ENCODE measurements around the gene MLST8.

The MLST8 gene

GRCh38 chr16:2208772-2209171 is 3.5 kb downstream of the MLST8 start:
- no peak for DNase-seq (ENCODE audit: low spot score)

DNA sequence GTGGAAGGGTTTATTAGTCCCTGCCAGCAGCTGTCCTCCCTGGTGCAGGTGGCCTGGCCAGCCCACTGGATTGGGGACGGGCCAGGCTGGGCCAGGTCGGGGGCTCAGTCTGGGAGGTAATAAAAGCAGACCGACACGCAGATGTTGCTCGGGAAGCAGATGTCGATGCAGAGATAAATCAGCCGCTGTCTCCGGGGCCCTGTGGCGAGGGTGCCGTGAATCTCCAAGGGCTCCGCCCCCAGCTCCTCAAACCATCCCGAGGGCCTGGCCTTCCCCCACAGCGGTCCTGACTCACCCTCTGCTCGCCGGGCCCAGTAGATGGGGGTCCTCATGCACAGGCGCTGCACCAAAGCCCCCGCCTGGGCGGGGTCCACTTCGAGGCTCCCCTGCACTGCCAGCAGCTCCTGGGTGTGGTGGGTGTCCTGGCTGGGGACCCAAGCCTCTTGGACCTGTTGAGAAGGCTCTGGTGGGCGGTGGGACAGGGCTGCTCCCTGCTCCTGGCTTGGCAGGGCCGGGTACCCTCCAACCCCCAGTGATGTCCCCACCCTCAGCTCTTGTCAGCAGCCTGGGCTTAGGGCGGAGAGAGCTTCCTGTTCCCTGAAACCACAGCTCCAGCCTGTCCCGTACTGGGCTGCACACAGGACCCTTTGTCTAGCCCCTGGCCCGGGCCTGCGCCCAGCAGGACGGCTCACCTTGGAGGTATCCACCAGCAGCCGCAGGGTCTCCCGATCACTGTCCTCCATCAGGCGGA is 4.2 kb downstream of the MLST8 start:
- DNase-seq (ENCODE audit: low spot score): no peak

DNA sequence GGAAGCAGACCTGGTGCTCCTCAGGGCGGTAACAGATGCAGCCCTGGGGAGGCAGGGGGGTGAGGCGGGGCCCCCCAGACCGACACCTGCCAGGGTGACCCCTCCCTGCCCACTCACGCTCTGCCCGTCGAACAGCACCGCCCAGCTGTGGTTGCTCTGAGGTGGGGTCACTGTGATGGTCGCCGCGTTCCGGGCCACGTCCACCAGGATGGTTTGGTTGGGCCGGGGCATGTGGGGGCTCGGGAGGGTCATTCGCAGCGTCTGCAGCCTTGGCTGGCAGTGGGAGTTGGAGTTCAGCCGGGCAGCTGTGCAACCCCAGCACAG is 4.7 kb downstream of the MLST8 start:
- DNase-seq (ENCODE audit: low spot score): no peak

GRCh38 chr16:2210386-2211365 is 5.4 kb downstream of the MLST8 start, which contains the start of gene BRICD5:
Gene BRICD5, minus strand, starts transcription at chr16:2210863. Its CDS starts 30 bp downstream, at chr16:2210833.
- no peak for DNase-seq (ENCODE audit: low spot score)

- no peak for DNase-seq (ENCODE audit: low spot score)
Measured at GRCh38 chr16:2211923-2212347, 6.7 kb downstream of the MLST8 start.

- no peak for DNase-seq (ENCODE audit: low spot score)
Measured at GRCh38 chr16:2212362-2213324, 7.4 kb downstream of the MLST8 start.

DNA sequence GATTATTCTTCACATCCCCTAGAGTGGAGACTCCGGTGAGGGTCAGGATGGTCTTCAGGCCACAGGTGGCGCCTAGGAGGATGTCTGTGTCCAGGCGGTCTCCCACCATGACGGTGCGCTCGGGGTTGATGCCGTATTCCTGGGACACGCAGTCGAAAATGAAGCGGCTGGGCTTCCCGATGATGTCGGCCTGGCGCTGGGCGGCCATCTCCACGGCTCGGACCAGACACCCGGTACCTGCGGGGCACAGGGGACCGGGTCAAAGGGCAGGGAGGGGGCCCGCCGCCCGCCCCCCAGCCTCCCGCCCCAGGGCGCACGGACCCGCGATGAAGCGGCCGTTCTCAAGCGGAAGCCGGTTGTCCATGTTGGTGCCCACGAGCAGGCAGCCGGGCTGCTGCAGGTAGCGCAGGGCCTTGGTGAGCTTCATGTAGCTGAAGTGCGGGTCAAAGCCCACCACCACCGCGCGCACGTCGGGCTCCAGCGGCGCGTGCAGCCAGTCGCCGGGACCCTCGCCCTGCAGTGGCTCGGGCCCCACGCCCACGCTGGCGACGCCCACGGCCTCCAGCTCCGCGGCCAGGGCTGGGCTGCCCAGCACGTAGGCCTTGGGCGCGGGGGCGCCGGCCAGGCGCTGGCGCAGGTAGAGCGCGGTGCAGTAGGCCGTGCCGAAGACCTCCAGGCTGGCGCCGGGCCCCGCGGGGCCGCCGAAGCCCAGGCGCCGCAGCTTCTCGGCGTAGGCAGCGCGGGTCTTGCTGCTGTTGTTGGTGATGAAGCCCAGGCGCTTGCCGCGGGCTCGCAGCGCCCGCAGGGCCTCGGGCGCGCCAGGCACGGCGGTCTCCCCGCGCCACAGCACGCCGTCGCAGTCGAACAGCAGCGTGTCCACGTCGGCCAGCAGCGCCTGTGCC is 8.8 kb downstream of the MLST8 start:
- DNase-seq (ENCODE audit: low spot score): no peak

DNA sequence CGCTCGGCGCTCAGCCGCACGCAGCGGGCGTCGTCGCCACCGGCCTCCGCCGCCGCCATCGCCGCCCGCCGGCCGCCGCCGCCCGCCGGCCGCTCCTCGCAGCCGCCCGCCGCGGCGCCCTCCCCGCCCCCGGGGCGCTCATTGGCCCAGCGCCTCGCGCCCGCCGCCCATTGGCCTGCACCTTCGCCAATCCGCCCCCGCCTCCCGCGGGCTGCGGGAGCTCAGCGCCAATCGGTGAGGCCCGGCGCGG is 9.4 kb downstream of the MLST8 start, which contains the start of gene PGP:
TSS of gene PGP (minus strand) at position 122 of the 250 bp plus-strand sequence. CDS start at position 59, 63 bp downstream.
- no peak for DNase-seq (ENCODE audit: low spot score)

- DNase-seq (ENCODE audit: low spot score): no peak
Measured at GRCh38 chr16:2216330-2216729, 11.1 kb downstream of the MLST8 start.

- peak; percentile 97 for DNase-seq (ENCODE audit: low spot score)
Measured at GRCh38 chr16:2223221-2223941, 18.1 kb downstream of the MLST8 start, which contains the start of gene E4F1. Gene E4F1, plus strand, starts transcription at chr16:2223591. Its CDS starts 23 bp downstream, at chr16:2223614.

DNA sequence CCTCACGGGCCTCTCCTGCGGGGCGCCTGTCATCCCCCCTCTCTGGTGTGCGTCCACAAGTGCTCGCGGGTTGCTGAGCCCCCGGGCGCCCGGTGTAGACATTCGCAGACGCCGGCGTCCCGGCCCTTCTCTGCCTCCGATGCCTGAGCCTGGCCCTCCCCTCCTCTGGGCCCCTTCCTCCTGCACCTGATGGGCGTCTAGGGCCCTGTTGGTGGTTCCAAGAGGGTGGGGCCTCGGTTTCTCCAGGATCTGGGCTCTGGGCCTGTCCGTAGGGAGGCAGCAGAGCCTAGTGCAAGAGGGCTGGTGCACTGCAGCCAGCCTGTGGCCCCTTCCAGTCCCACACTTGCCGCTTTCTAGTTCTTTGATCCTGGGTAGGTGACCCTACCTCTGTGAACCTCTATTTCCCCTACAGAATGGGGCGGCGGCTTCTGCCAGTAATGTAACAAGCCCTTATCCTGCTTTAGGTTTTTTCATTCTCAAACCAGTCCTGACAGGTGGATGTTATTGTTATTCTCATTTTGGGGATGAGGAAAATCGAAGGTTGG is 18.8 kb downstream of the MLST8 start:
- no peak for DNase-seq (ENCODE audit: low spot score)

DNA sequence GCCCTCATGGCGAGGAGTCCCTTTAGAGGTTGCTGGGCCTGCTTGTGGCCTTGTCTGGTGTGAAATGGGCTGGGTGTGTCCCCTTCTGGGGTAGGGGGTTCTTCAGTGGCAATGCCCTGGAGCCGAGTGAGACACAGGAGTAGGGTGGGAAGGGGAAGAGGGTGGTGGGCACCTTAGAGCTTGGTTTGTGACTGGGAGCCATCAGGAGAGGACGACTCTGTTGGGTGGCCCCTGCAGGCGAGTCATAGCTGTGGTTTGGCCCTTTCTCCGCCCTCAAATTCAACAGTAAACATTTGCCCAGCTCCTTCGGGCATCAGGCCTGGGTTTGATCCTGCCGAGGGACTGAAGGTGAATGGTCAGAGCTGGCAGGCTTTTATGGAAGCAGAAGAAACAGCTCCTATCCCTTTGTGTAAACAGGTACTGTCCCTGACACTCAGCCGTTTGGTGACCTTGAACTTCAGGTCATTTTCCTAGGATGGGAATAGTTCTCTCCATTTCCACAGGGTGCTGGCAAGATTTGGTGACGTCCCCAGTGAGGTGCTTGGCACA is 21.1 kb downstream of the MLST8 start:
- DNase-seq (ENCODE audit: low spot score): no peak

DNA sequence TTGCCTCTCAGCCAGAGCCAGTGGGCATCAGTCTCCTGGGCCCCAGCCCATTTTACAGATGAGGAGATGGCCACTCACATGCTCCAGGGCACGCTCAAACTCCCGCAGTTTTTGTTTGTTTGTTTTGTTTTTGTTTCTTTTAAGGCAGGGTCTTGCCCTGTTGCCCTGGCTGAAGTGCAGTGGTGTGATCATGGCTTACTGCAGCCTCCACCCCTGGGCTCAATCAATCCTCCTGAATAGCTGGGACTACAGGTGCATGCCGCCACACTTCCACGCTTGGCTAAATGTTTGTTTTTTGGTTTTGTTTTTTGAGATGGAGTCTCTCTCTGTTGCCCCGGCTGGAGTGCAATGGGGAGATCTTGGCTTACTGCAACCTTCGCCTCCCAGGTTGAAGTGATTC is 21.7 kb downstream of the MLST8 start:
- DNase-seq (ENCODE audit: low spot score): no peak

- no peak for DNase-seq (ENCODE audit: low spot score)
Measured at GRCh38 chr16:2228161-2228824, 23.0 kb downstream of the MLST8 start.

- no peak for DNase-seq (ENCODE audit: low spot score)
Measured at GRCh38 chr16:2229091-2229490, 23.8 kb downstream of the MLST8 start.

GRCh38 chr16:2229632-2230250 is 24.5 kb downstream of the MLST8 start:
- no peak for DNase-seq (ENCODE audit: low spot score)

DNA sequence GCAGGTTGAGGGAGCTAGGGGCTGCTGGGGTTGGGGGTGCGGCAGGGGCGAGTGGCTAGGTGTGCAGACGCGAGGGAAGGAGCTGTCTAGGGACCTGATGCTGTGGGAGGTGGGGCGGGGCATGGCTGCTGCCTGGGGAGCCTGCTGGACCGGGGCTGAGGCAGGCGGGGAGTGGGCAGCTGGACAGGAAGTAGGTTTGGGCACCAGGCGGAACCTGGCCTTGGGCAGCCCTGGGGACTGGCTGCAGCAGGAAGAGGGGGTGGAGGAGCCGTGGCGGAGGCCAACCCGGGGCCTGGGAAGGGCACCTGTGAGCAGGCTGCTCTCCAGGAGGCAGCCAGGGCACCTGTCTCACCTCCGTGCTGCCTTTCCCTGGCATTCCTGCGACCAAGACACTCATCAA is 25.1 kb downstream of the MLST8 start:
- DNase-seq (ENCODE audit: low spot score): no peak
